ENCODE measurements around the gene GPR4.

Gene GPR4

DNA sequence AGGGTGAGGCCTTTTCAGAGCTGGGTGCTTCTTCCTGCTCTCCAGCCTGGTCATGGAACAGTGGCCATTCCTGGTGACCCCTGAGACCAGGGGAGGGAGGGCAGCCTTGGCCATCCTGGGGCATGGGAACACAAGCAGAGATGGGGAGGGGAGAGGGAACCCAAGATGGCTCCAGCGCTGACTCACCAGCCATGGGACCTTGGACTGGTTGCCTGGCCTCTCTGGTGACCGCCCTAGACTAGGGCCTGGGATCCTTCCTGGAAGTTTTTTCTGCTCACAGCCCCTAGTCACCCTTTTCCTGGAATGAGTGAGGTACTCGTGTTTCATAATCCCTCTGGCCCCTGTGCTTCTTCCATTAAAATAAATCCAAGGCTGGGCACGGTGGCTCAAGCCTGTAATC, 14.1 kb downstream of the GPR4 start:
- no peak for FAIRE-seq

DNA sequence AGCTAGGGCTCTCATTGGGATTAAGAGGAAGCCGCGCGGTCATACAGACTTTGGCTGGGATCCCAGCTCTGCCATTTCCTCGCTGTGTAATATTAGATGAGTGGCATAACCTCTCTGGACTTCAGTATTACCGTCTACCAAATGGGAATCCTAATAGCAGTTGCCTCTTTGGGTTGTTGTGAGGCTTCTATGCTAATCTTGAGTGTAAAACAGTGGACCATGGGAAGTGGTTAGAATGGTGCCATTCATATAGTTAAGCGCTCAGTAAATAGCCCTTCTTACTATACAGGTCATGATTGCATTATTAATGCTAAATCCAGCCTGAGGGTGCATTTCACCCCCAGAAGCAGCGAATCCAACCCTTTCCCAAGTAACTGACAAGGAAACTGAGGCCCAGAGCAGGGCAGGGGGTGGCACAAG, 16.8 kb downstream of the GPR4 start:
- FAIRE-seq: no peak

GRCh38 chr19:45584332-45585157, 17.5 kb downstream of the GPR4 start, which contains the start of gene OPA3:
TSS of gene OPA3 (minus strand) at chr19:45584802. CDS start at chr19:45584764, 38 bp downstream.
- FAIRE-seq: peak; percentile 80

- no peak for FAIRE-seq
Observed at GRCh38 chr19:45581576-45581975, 20.4 kb downstream of the GPR4 start.

DNA sequence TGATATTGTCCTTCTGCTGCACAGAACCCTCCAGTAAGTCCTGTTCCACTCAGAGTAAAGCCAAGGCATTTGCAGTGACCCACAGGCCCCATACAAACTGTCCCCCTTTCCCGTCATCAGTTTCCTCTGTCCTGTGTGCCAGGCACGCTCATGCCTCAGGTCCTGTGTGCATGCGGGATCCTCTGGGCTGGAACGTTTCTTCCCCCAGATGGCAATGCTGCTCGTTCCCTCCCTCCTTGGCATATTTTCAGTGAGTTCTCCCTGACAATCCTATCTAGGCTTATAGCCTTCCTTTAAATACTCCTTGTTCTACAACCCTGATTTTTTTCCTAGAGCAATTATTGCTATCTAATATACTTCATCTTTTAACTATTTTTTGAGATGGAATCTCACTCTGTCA, 23.2 kb downstream of the GPR4 start:
- no peak for FAIRE-seq

- FAIRE-seq: no peak
Observed at GRCh38 chr19:45577111-45577905, 24.7 kb downstream of the GPR4 start.

DNA sequence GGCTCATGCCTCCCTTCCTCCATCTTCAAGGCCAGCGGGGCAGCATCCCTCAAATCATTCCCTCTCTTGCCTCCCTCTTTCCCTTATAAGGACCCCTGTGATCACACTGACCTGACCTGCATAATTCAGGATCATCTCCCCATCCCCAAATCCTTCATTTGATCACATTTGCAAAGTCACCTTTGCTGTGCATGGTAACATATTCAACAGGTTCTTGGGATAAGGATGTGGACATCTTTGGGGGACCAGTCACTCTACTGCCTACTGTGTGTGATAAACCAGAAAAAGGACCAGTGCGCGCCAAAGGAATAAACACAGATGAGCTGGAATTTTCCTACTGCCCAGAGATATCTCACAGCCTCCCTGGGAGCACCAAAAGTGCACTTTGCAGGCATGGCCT, 25.3 kb downstream of the GPR4 start:
- no peak for FAIRE-seq

DNA sequence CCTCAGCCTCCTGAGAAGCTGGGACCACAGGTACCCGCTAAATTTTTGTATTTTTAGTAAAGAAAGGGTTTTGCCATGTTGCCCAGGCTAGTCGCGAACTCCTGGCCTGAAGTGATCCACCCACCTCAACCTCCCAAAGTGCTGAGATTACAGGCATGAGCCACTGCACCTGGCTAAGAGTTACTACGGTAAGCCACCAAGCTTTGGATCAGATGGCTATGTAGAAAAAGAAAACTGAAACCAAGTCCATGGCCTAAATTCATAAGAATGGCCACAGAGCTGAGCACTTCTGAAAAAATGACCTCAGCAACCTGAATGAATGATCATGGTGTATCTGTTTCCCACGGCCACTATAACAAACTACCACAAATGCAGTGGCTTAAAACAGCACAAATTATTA, 26.8 kb downstream of the GPR4 start:
- no peak for FAIRE-seq

- no peak for FAIRE-seq
Observed at GRCh38 chr19:45574526-45574925, 27.5 kb downstream of the GPR4 start.

GRCh38 chr19:45571457-45572220, 30.4 kb downstream of the GPR4 start:
- no peak for FAIRE-seq

DNA sequence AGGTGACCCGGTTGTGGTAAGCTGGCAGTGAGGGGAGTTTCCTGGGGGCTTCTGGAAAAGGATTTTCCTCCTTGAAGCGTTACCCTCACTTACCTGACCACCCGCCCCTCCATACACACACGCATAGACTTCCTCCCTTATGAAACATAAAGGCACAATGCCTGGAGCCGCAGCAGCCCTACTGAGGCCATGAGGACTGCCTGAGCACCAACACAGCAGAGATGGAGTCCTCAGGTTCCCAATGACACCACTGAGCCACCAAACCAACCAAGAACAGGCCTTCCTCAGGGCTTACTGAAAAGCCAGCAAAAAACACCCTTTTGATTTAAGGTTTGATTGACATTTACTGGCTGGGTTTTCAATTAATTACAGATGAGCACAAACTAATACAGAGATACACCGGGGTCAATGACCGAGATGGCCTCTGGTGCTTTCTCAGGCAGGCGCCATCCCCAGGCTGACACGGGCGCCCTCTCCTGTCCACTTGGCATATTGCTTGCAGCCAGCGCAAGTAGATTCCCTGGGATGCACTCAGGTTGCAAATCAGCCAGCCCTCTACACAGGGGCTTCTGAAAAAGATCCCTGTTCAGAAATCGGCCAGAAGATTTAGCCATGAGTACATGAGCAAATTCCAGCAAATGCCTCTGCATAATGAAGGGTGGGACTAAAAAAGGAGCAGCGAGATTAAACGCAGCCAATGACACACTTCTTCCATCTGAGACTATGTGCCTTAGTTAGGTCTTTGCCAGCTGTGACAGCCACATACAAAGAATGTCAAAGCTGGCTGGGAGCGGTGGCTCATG, 32.2 kb downstream of the GPR4 start:
- no peak for FAIRE-seq

DNA sequence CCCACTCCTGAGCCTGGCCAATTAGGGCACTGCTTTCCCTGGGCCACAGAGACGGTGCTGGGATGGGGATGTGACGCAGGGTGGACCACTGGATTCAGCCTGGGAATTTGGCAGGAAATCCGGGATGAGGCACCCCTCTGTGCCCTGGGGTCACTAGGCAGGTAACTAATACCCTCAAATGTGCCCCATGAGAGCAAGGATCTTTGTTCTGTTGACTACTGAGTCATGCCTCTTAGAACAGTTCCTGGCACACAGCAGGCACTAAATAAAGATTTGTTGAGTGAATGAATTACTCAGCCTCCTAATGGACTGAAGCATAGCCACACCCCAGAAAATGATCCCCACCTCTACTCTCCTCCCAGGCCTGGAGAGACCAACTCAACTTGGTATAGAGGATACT, 33.3 kb downstream of the GPR4 start:
- FAIRE-seq: no peak

DNA sequence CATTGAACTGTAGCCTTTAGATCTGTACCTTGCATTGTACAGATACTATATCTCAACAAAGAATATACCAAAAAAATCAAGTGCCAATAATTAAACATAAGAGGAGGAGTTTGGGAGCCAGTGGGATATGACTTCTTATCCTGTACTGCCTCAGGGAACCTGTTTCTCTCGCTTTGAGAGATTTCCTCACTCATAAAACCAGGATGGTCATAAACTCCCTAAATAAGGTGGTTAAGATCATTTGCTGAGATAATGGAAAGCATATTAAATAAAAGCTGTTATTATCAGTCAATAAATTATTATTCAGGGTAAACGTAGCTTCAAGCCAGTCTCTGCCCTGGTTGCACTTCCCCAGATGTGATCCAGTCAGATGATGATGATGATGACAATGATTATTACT, 34.4 kb downstream of the GPR4 start:
- FAIRE-seq: no peak

- FAIRE-seq: no peak
Observed at GRCh38 chr19:45564131-45564780, 37.8 kb downstream of the GPR4 start.

- FAIRE-seq: no peak
Observed at GRCh38 chr19:45560686-45561085, 41.3 kb downstream of the GPR4 start.

DNA sequence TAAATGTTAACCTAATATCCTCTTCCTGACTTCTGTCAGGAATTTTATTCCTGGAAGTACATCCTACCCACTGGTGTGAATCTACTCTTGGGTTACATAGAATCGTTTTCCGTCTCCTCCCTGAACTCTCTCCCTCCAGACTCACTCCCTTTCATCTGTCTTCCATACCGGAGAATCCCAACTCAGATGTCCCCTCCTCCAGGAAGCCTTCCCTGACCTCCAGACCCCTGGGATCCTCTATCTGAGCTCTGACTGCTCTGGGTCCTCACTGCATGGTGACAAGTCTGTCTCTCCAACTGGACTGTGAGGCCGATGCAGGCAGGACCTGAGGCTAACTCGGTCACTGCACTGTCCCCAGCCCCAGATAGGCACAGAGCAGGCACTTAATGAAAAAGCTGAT, 42.0 kb downstream of the GPR4 start:
- no peak for FAIRE-seq

DNA sequence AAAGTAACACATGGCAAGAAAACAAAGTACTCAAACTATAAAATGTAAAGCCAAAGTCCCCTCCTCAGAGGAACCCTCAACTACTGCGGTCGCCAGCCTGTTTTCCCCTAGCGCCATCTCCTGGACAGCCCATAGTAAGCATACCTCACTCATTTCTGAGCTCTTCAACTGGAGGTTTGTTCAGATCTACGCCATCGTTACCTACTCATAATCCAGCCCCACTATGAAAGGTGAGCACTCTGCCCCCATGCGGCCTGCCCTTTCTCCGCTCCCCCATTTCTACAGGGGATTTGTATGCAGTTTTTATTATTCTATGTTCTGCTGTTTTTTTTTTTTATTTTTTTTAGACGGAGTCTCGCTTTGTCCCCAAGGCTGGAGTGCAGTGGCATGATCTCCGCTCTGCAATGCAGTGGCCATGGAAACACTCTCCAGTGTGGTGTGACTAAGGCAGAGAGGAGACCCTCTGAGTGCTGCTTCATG, 43.6 kb downstream of the GPR4 start:
- FAIRE-seq: no peak

DNA sequence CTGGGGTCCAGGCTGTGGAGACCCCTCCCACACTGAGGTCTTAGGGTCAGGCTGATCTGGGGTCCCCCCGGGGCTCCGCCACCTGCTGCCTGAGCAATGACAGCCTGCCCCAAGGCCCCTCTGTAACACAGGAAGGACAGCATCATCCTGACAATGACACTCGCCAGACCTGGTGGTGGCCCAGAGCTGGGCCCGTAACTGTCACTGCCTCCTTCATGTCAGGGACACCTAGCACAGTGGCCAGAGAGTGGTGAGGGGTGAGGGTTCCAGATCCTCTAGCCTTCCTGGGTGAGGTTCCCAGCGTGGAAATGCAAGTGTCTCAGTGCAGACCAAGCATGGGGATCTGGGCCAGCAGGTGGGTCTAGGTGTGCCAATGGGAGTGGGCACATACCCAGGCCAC, 45.2 kb downstream of the GPR4 start:
- no peak for FAIRE-seq

DNA sequence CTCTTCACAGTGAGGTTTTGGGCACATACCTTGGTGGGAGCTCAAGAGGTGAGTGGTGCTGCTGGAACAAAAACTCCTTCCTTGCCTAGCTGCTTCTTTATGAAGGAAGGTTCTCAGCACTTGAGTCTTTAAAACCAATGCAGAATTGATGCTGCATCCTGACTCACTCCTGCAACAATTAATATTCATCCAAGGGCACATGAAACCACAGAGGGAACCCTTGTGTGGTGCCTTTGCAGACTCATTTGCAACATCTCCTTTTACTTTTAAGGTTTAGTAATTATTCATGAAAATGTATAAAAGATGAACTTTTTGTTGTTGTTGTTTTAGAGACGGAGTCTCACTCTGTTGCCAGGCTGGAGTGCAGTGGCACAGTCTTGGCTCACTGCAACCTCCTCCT, 47.5 kb downstream of the GPR4 start:
- FAIRE-seq: no peak

DNA sequence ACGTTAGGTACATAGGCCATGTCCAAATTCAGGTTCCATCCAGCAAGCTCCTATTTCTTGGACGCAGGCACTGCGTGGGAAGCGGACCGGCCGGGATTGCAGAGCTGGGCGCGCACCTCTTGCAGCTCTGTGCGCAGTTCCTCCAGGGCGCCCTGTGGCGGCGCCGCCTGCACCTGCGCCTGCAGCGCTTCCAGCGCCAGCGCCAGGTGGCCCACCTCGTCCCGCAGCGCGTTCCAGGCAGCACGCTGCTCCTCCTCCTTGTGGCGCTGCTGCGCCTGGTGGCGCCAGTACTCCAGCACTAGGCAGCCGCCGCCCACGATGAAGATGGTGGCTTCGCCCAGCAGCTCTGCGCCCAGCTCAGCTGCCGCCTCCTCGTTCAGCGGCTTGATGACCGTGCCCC, 48.5 kb downstream of the GPR4 start:
- FAIRE-seq: no peak

- FAIRE-seq: no peak
Observed at GRCh38 chr19:45547965-45548609, 53.9 kb downstream of the GPR4 start.

All from colon (tissue), 2 donors.